Brain microvascular endothelial cell (primary cell): ENCODE data around the gene CCL13.

Source experiments
- DNase-seq: peaks from one replicate; pipeline ENCODE4 v3.0.0-alpha.2; 2020
- H3K27ac ChIP-seq: fragments of 250-450 bp; sonication (Bioruptor Pico); 2 replicates; pipeline ENCODE4 v1.5.1; 2020; ENCODE audit warnings: mild to moderate bottlenecking, moderate library complexity
- H3K27me3 ChIP-seq: fragments of 250-450 bp; sonication (Bioruptor Pico); replicated peaks from 2 replicates; pipeline ENCODE4 v1.5.1; 2020; ENCODE audit warnings: mild to moderate bottlenecking
- H3K36me3 ChIP-seq: fragments of 250-450 bp; sonication (Bioruptor Pico); replicated peaks from 2 replicates; pipeline ENCODE4 v1.5.1; 2020; ENCODE audit warnings: mild to moderate bottlenecking
- H3K4me3 ChIP-seq: 2 replicates; pipeline ENCODE4 v1.5.1; 2011; ENCODE audit warnings: low read depth, mild to moderate bottlenecking, control low read depth, low read length, moderate library complexity
- in situ Hi-C: cut with HindIII; loops from 2 replicates; pipeline ENCODE4 v1.10.0; 2017; ENCODE audit warnings: low sequenced_read_pairs, low pct_ligation_motif_present
- TF ChIP-seq, protein P1 (sequence below): IDR thresholded peaks from 2 replicates; pipeline ENCODE4 v1.5.1; 2011; ENCODE audit warnings: low read depth, mild to moderate bottlenecking, moderate library complexity, low read length, control low read depth, inconsistent platforms; ENCODE audit errors: missing control alignments

The CCL13 gene

GRCh38 chr17:34356194-34356593 lies at the start of gene CCL13:
Gene CCL13 (plus strand): TSS chr17:34356480. CDS start chr17:34356527, 47 bp downstream.
- in situ Hi-C loops, result loop anchor here (25.0 kb wide), 1 partner anchor 169 kb away; no protein-coding TSS in a partner anchor
- Histone ChIP-seq H3K4me3 (no peak within 1 kb of the TSS), H3K27me3 (no peaks in the 10 kb centered on the region), H3K36me3 (no peaks in the 10 kb centered on the region), H3K27ac (no peak within 1 kb of the TSS)
- DNase-seq, result no peak
- TF ChIP-seq, protein P1, sequence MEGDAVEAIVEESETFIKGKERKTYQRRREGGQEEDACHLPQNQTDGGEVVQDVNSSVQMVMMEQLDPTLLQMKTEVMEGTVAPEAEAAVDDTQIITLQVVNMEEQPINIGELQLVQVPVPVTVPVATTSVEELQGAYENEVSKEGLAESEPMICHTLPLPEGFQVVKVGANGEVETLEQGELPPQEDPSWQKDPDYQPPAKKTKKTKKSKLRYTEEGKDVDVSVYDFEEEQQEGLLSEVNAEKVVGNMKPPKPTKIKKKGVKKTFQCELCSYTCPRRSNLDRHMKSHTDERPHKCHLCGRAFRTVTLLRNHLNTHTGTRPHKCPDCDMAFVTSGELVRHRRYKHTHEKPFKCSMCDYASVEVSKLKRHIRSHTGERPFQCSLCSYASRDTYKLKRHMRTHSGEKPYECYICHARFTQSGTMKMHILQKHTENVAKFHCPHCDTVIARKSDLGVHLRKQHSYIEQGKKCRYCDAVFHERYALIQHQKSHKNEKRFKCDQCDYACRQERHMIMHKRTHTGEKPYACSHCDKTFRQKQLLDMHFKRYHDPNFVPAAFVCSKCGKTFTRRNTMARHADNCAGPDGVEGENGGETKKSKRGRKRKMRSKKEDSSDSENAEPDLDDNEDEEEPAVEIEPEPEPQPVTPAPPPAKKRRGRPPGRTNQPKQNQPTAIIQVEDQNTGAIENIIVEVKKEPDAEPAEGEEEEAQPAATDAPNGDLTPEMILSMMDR, result no peak

DNA sequence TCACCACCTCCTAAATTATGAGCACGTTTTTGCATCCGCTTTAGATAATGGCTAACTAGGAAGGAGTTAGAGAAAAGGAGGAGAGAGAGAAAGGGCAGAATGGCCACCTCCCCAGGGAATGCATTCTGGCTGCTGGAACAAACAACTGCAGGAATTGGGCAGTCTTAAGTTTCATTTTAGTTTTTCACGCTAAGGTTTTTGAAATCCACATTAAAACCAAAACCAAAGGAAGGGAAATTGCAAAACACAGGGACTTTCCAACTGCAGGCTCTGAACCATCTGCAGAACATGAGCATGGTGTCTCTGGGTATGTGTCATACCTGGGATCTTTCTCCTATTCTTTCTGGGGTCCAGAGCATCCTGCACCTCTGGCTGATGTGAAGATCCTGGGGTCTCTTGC lies 49.2 kb upstream of the CCL13 start:
- H3K27me3 ChIP-seq, result no peaks in the 10 kb centered on the region
- DNase-seq, result no peak
- H3K36me3 ChIP-seq, result no peaks in the 10 kb centered on the region
- H3K27ac ChIP-seq, result no peak overlapping the region
- H3K4me3 ChIP-seq, result no peak overlapping the region
- in situ Hi-C loops, result no loop called here
- TF ChIP-seq, protein P1, result no peak

- H3K27ac ChIP-seq, result no peak overlapping the region
- no peak for DNase-seq
- H3K4me3 ChIP-seq, result no peak overlapping the region
- no peaks in the 10 kb centered on the region for H3K27me3 ChIP-seq
- in situ Hi-C loops, result no loop called here
- TF ChIP-seq, protein P1, result no peak
- no peaks in the 10 kb centered on the region for H3K36me3 ChIP-seq
Observed at GRCh38 chr17:34308371-34308770, 47.9 kb upstream of the CCL13 start.

- DNase-seq, result no peak
- Histone ChIP-seq H3K36me3 (no peaks in the 10 kb centered on the region), H3K4me3 (no peak overlapping the region), H3K27ac (no peak overlapping the region), H3K27me3 (no peaks in the 10 kb centered on the region)
- in situ Hi-C loops, result no loop called here
- TF ChIP-seq, protein P1, result no peak
Observed at GRCh38 chr17:34311291-34311690, 45.0 kb upstream of the CCL13 start.

DNA sequence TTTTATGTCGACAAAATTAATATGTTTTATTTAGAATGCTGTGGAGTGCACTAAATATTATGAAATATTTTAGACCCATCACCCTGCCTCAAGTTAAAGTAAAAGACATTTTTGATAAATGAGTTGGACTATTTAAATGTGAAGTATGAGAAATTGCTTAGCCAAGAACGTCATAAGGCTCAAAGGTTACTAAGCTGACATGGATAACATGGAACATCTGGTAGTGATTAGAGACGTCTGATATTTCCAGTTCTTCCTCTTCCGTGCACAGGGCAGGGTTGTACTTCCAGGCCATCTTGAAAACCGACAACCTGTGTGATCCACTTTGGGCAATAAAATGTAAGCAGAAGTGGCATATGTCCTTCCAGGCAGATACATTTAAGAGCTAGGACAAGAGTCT lies 44.2 kb upstream of the CCL13 start:
- H3K27ac ChIP-seq, result no peak overlapping the region

DNA sequence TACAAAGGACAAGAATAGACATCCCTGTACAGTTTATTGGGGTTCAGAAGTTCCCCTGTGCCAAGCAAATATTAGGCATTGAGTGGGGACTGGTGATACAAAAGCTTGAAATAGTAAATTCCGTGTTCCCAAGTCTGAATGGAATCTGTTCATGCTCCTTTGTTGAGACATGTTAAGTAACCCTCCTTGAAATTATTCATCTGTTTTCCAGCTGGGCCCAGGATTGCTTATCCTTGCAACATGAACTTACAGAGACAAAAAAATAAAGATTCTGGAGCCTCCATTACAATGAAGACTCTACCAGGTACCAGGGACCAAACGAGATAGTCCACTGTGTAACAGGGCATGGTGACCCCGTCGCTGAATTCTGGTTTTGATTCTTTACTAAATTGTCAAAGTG lies 43.1 kb upstream of the CCL13 start:
- in situ Hi-C loops, result no loop called here
- H3K27me3 ChIP-seq, result no peaks in the 10 kb centered on the region
- H3K27ac ChIP-seq, result no peak overlapping the region
- H3K4me3 ChIP-seq, result no peak overlapping the region
- TF ChIP-seq, protein P1, result no peak
- DNase-seq, result no peak
- no peaks in the 10 kb centered on the region for H3K36me3 ChIP-seq

More for the DNA sequence above, 44.2 kb upstream of the CCL13 start:
- in situ Hi-C loops, result no loop called here
- Histone ChIP-seq H3K36me3 (no peaks in the 10 kb centered on the region), H3K27me3 (no peaks in the 10 kb centered on the region), H3K4me3 (no peak overlapping the region)
- TF ChIP-seq, protein P1, result no peak
- no peak for DNase-seq
